HepG2 (cell line): ENCODE measurements around the gene RRP8. TPM values are rescaled to one million over a fixed set of nuclear protein-coding genes. Genes with fewer than 3 reads are reported as not detected.

Experiments
- ATAC-seq: fragments of 200-7000 bp; cut with Tn5 transposase; 3 replicates; pipeline ENCODE4 v1.9.1; 2020; ENCODE audit warnings: mild to moderate bottlenecking, moderate library complexity
- BruUV-seq: library from RNA; stranded (reverse); fragments of 400-500 nt; replicated peaks from 2 replicates; lab custom pipeline; 2021; lab: Mats Ljungman, UMichigan
- CTCF ChIA-PET: fragments of 300-600 bp; formaldehyde crosslinking; extraction: SDS; loops from one replicate; lab custom pipeline; 2021; ENCODE audit warnings: low total read pairs, inconsistent platforms, low intra/inter-chr PET ratio; lab: Yijun Ruan, JAX
- POLR2A ChIA-PET: fragments of 350-600 bp; sonication (Branson Sonifier 250); formaldehyde crosslinking; loops from one replicate; lab custom pipeline; 2020; ENCODE audit warnings: antibody characterized with exemption, inconsistent platforms; lab: Yijun Ruan, JAX
- DNase-seq: peaks from one replicate; pipeline ENCODE4 v3.0.0-alpha.2; 2015; ENCODE audit warnings: low spot score
- FAIRE-seq: peaks from 3 replicates; lab custom pipeline; 2011; peaks lifted over from hg19 to GRCh38; lab: Jason Lieb, UNC
- H2AFZ ChIP-seq: one replicate; pipeline ENCODE4 v1.6.1; 2011; ENCODE audit warnings: low read length, inconsistent platforms
- H3K27ac ChIP-seq: fragments of 300-600 bp; 3 replicates; pipeline ENCODE4 v1.8.0; 2011; ENCODE audit warnings: mixed run types, mild to moderate bottlenecking, mixed read lengths, low read length, inconsistent platforms; ENCODE audit not compliant: insufficient read depth; ENCODE audit errors: extremely low read length
- H3K27me3 ChIP-seq, 2 experiments: fragments of 200-600 bp in 1 of 2; 2 replicates in 1 of 2; 3 replicates in 1 of 2; pipeline versions ENCODE4 v1.6.0 to v1.8.0; 2011; ENCODE audit warnings: low read length in 2 of 2, mild to moderate bottlenecking in 2 of 2, moderate library complexity in 2 of 2, inconsistent platforms in 1 of 2; ENCODE audit not compliant: insufficient read depth in 2 of 2, control insufficient read depth in 1 of 2
- H3K36me3 ChIP-seq, 2 experiments: fragments of 200-600 bp in 1 of 2; replicated peaks in 1 of 2; 2 replicates in 1 of 2; 3 replicates in 1 of 2; pipeline versions ENCODE4 v1.5.1 to v1.8.0; 2011; ENCODE audit warnings: low read length in 2 of 2, inconsistent platforms in 1 of 2; ENCODE audit not compliant: insufficient read depth in 2 of 2, control insufficient read depth in 1 of 2
- H3K4me1 ChIP-seq: 2 replicates; pipeline ENCODE4 v1.5.1; 2012; ENCODE audit warnings: low read length, inconsistent platforms; ENCODE audit not compliant: insufficient read depth
- H3K4me2 ChIP-seq: 2 replicates; pipeline ENCODE4 v1.6.0; 2011; ENCODE audit warnings: low read depth, low read length, inconsistent platforms
- H3K4me3 ChIP-seq, 3 experiments: fragments of 200-600 bp in 1 of 3; sonication (generic), shearing (Covaris generic) in 1 of 3; replicated peaks in 1 of 3; 2 replicates each; pipeline ENCODE4 v1.5.1; 2011 to 2016; ENCODE audit warnings: low read length in 3 of 3, inconsistent platforms in 2 of 3, low read depth in 2 of 3, mild to moderate bottlenecking in 2 of 3, control low read depth in 1 of 3, mixed read lengths in 1 of 3; ENCODE audit not compliant: insufficient read depth in 1 of 3
- H3K79me2 ChIP-seq: one replicate; pipeline ENCODE4 v1.6.1; 2011; ENCODE audit warnings: low read length, inconsistent platforms; ENCODE audit not compliant: insufficient read depth
- H3K9ac ChIP-seq: 2 replicates; pipeline ENCODE4 v1.6.0; 2011; ENCODE audit warnings: mild to moderate bottlenecking, low read depth, low read length, inconsistent platforms; ENCODE audit not compliant: insufficient read depth
- H3K9me3 ChIP-seq: 2 replicates; pipeline ENCODE4 v1.5.1; 2012; ENCODE audit warnings: mild to moderate bottlenecking, low read length
- H4K20me1 ChIP-seq: 2 replicates; pipeline ENCODE4 v1.6.0; 2011; ENCODE audit warnings: inconsistent platforms, mild to moderate bottlenecking, low read length, moderate library complexity; ENCODE audit not compliant: insufficient read depth
- ETV6 ChIP-seq: sonication (generic); formaldehyde crosslinking; conservative IDR thresholded peaks from 2 replicates; pipeline ENCODE4 v1.4.0; 2020; ENCODE audit warnings: missing genetic modification reagents
- NCOA1 ChIP-seq: sonication (generic); formaldehyde crosslinking; IDR thresholded peaks from 2 replicates; pipeline ENCODE4 v1.9.0; 2021; ENCODE audit warnings: missing genetic modification reagents
- RXRB ChIP-seq: IDR thresholded peaks from 2 replicates; pipeline ENCODE4 v1.6.1; 2016; ENCODE audit warnings: borderline replicate concordance, missing genetic modification reagents, missing compliant biosample characterization
- TARDBP ChIP-seq: sonication (generic); formaldehyde crosslinking; IDR thresholded peaks from 2 replicates; pipeline ENCODE4 v1.8.0; 2022; ENCODE audit warnings: mild to moderate bottlenecking, missing genetic modification reagents
- TOPORS ChIP-seq: sonication (generic); formaldehyde crosslinking; IDR thresholded peaks from 2 replicates; pipeline ENCODE4 v1.8.0; 2023; ENCODE audit warnings: mild to moderate bottlenecking, missing genetic modification reagents
- ZNF292 ChIP-seq: sonication (generic); formaldehyde crosslinking; IDR thresholded peaks from 2 replicates; pipeline ENCODE4 v1.8.1; 2022; ENCODE audit warnings: mild to moderate bottlenecking, low read depth, missing genetic modification reagents, borderline replicate concordance
- ZNF44 ChIP-seq: sonication (generic); formaldehyde crosslinking; IDR thresholded peaks from 2 replicates; pipeline ENCODE4 v1.5.1; 2020; ENCODE audit warnings: mild to moderate bottlenecking, missing genetic modification reagents
- ZNF75D ChIP-seq: sonication (generic); formaldehyde crosslinking; IDR thresholded peaks from 2 replicates; pipeline ENCODE4 v1.8.1; 2023; ENCODE audit warnings: missing genetic modification reagents, mild to moderate bottlenecking, borderline replicate concordance
- WGBS: methylation state at CpG from one replicate; pipeline ENCODE4 v1.1.6; 2017; ENCODE audit warnings: low lambda C conversion rate; 5-methylcytosine and 5-hydroxymethylcytosine counted together
- in situ Hi-C: cut with HindIII; loops from 2 replicates; pipeline ENCODE4 v1.10.0; 2017; ENCODE audit warnings: low pct_unique_long_range_greater_than_20kb; ENCODE audit not compliant: extremely low pct_ligation_motif_present
- intact Hi-C: fragments of 100-400 bp; cut with micrococcal nuclease; formaldehyde crosslinking; loops from one replicate; pipeline ENCODE4 v1.10.0; 2022; ENCODE audit not compliant: unreplicated experiment
- polyA plus RNA-seq, 8 experiments: library from polyadenylated mRNA; depleted of rRNA in 3 of 8; stranded (reverse) in 7 of 8; unstranded in 1 of 8; fragments of >200 nt; fragmentation: Illumina TruSeq in 4 of 8; extraction: Trizol in 4 of 8; gene quantifications; 2 replicates each; pipeline versions ENCODE4 v1.2.1 to v1.2.3, GENCODE V29; 2011 to 2016; ENCODE audit warnings: low read depth in 4 of 8, missing spikeins in 1 of 8, mixed read lengths in 1 of 8; ENCODE audit not compliant: insufficient read depth in 1 of 8
- total RNA-seq, 5 experiments: library from RNA; depleted of rRNA; stranded (reverse); fragments of >200 nt; fragmentation: Illumina TruSeq; extraction: Trizol; gene quantifications; 2 replicates each; pipeline ENCODE4 v1.2.3, GENCODE V29; 2016; ENCODE audit warnings: low read depth in 1 of 5
- TF ChIP-seq, protein P1 (sequence below): conservative IDR thresholded peaks from 2 replicates; pipeline ENCODE4 v1.6.1; 2018; ENCODE audit warnings: missing genetic modification reagents
- TF ChIP-seq, protein P2 (sequence below): IDR thresholded peaks from 2 replicates; pipeline ENCODE4 v1.6.1; 2012; ENCODE audit warnings: low read depth, low read length, improper control_type of control experiment
- TF ChIP-seq, protein P3 (sequence below): sonication (generic); formaldehyde crosslinking; IDR thresholded peaks from 2 replicates; pipeline ENCODE4 v1.4.0; 2020; ENCODE audit warnings: mild to moderate bottlenecking, missing genetic modification reagents

RRP8 gene
- total and polyA plus RNA-seq, 2 of the 13 experiments (the other 11 are each of a cell fraction or from before 2014, with no cell fraction given) = 7.2 to 21.6 TPM

DNA sequence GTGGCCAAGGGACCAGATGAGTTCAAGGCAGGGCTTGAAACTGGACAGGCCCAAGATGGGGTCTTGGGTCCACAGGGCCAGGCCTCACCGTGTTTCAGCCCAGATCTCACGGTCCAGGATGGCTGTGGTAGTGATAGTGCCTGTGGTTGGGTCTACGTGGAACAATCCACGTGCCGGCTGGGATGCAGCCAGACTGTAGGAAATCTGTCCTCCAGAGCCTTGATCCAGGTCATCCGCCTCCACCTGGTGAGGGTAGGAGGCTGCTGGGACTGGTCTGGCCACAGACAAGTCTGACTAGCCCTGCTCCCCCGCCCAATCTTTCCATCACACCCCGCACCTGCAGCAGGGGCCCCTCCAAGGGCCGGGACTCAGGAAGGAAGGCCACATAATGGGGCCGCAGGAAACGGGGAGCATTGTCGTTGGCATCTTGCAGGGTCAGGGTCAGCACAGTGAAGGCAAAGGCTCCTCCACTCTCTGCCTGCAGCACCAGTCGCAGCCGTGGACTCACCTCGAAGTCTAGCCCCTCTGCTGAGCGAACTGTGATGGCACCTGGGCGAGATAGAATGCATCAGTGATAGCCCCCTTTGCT, 22.5 kb upstream of the RRP8 start:
- no peak for ATAC-seq
- BruUV-seq = no TSS peak
- ChIA-PET CTCF (no interaction called here), POLR2A (interaction anchor here (1.4 to 5.5 kb wide), 2 partner anchors 14 to 57 kb away, joined by 3 to 24 read pairs; partner anchors contain the start of genes MRPL17 and TAF10)
- Histone ChIP-seq H4K20me1 (no peaks in the 10 kb centered on the region), H3K4me2 (no peak overlapping the region), H3K4me1 (peaks cover 21% of the 10 kb centered on the region), H3K4me3 (no peak overlapping the region), H3K36me3 (no peaks in the 10 kb centered on the region), H3K27me3 (peaks cover 18 to 76% of the 10 kb centered on the region in 2 experiments), H3K27ac (no peak overlapping the region), H3K79me2 (no peaks in the 10 kb centered on the region), H3K9me3 (no peaks in the 10 kb centered on the region), H3K9ac (no peak overlapping the region), H2AFZ (no peak overlapping the region)
- in situ Hi-C loops (no loop called here), intact Hi-C loops (no loop called here)
- no peak for FAIRE-seq
- WGBS = 52% methylated on average over 8 of the region's 17 CpGs
- DNase-seq = no peak
- TF ChIP-seq, protein P1, sequence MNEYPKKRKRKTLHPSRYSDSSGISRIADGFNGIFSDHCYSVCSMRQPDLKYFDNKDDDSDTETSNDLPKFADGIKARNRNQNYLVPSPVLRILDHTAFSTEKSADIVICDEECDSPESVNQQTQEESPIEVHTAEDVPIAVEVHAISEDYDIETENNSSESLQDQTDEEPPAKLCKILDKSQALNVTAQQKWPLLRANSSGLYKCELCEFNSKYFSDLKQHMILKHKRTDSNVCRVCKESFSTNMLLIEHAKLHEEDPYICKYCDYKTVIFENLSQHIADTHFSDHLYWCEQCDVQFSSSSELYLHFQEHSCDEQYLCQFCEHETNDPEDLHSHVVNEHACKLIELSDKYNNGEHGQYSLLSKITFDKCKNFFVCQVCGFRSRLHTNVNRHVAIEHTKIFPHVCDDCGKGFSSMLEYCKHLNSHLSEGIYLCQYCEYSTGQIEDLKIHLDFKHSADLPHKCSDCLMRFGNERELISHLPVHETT (CRISPR knock-in tag) = no peak
- no peak for TF ChIP-seq TARDBP
- no peak for TF ChIP-seq RXRB
- no peak for TF ChIP-seq NCOA1 (CRISPR knock-in tag)
- TF ChIP-seq, protein P2, sequence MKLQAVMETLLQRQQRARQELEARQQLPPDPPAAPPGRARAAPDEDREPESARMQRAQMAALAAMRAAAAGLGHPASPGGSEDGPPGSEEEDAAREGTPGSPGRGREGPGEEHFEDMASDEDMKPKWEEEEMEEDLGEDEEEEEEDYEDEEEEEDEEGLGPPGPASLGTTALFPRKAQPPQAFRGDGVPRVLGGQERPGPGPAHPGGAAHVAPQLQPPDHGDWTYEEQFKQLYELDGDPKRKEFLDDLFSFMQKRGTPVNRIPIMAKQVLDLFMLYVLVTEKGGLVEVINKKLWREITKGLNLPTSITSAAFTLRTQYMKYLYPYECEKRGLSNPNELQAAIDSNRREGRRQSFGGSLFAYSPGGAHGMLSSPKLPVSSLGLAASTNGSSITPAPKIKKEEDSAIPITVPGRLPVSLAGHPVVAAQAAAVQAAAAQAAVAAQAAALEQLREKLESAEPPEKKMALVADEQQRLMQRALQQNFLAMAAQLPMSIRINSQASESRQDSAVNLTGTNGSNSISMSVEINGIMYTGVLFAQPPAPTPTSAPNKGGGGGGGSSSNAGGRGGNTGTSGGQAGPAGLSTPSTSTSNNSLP = no peak
- no peak for TF ChIP-seq TOPORS (CRISPR knock-in tag)
- no peak for TF ChIP-seq ZNF292 (CRISPR knock-in tag)
- TF ChIP-seq ZNF75D (CRISPR knock-in tag) = no peak
- TF ChIP-seq ZNF44 (CRISPR knock-in tag) = no peak
- TF ChIP-seq, protein P3, sequence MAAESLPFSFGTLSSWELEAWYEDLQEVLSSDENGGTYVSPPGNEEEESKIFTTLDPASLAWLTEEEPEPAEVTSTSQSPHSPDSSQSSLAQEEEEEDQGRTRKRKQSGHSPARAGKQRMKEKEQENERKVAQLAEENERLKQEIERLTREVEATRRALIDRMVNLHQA (CRISPR knock-in tag) = no peak
- no peak for TF ChIP-seq ETV6 (CRISPR knock-in tag)
